Astrocyte of the spinal cord (primary cell): Measurements from ENCODE around the gene ELP5.

Source experiments
- DNase-seq: peaks from one replicate; pipeline ENCODE4 v3.0.0; 2011; ENCODE audit warnings: low read depth, low spot score
- H3K4me3 ChIP-seq: 2 replicates; pipeline ENCODE4 v1.5.1; 2011; ENCODE audit warnings: low read depth, mild to moderate bottlenecking, low read length, moderate library complexity
- CTCF ChIP-seq: IDR thresholded peaks from 2 replicates; pipeline ENCODE4 v1.5.1; 2012; ENCODE audit warnings: low read depth, mild to moderate bottlenecking, low read length, inconsistent platforms
- in situ Hi-C: cut with HindIII; loops from 2 replicates; pipeline ENCODE4 v1.10.0; 2017; ENCODE audit warnings: low sequenced_read_pairs

ELP5 gene

GRCh38 chr17:7281953-7282751 is 30.1 kb downstream of the ELP5 start:
- H3K4me3 ChIP-seq, result peak overlapping the region; percentile 36
- in situ Hi-C loops, result no loop called here
- no peak for DNase-seq
- TF ChIP-seq CTCF, result no peak

- TF ChIP-seq CTCF, result no peak
- H3K4me3 ChIP-seq, result no peak overlapping the region
- no peak for DNase-seq
- in situ Hi-C loops, result no loop called here
Observed at GRCh38 chr17:7282752-7283321, 30.8 kb downstream of the ELP5 start.

- in situ Hi-C loops, result no loop called here
- no peak overlapping the region for H3K4me3 ChIP-seq
- no peak for TF ChIP-seq CTCF
- DNase-seq, result no peak
Observed at GRCh38 chr17:7283471-7284216, 31.6 kb downstream of the ELP5 start.

GRCh38 chr17:7284911-7285310 is 32.9 kb downstream of the ELP5 start:
- in situ Hi-C loops, result no loop called here
- TF ChIP-seq CTCF, result no peak
- no peak overlapping the region for H3K4me3 ChIP-seq
- DNase-seq, result no peak

GRCh38 chr17:7285679-7286078 is 33.7 kb downstream of the ELP5 start:
- in situ Hi-C loops, result no loop called here
- no peak for DNase-seq
- no peak for TF ChIP-seq CTCF
- no peak overlapping the region for H3K4me3 ChIP-seq

- in situ Hi-C loops, result no loop called here
- no peak for DNase-seq
Observed at GRCh38 chr17:7289256-7290032, 37.4 kb downstream of the ELP5 start.

More at GRCh38 chr17:7289256-7290032, 37.4 kb downstream of the ELP5 start:
- no peak for TF ChIP-seq CTCF
- no peak overlapping the region for H3K4me3 ChIP-seq
